ENCODE data around the gene FARSB.

DNA sequence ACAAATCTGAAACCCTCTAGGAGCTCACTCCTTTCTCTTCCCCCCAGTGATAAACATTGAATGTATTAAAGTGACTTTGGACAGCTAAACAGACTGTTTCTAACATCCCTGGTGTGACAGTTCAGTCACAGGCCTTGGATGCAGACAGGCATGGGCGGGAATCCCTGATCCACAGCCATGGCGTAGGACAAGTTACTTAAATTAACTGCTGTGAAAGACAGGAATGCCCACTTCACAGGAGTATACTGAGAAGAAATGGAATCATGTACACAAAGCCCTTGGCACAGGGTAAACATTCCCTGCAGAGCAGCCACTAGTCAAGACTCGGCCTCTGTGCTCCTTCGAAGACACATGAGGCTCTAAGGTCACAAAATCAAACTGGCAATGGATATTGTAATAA is 34.0 kb downstream of the FARSB start:
- TF ChIP-seq POLR2AphosphoS5 (IDR thresholded peaks at IDR 0.05; ENCODE audit: insufficient read depth, low read depth, low read length) = no peak
- TF ChIP-seq, protein P1, sequence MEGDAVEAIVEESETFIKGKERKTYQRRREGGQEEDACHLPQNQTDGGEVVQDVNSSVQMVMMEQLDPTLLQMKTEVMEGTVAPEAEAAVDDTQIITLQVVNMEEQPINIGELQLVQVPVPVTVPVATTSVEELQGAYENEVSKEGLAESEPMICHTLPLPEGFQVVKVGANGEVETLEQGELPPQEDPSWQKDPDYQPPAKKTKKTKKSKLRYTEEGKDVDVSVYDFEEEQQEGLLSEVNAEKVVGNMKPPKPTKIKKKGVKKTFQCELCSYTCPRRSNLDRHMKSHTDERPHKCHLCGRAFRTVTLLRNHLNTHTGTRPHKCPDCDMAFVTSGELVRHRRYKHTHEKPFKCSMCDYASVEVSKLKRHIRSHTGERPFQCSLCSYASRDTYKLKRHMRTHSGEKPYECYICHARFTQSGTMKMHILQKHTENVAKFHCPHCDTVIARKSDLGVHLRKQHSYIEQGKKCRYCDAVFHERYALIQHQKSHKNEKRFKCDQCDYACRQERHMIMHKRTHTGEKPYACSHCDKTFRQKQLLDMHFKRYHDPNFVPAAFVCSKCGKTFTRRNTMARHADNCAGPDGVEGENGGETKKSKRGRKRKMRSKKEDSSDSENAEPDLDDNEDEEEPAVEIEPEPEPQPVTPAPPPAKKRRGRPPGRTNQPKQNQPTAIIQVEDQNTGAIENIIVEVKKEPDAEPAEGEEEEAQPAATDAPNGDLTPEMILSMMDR (IDR thresholded peaks at IDR 0.05; ENCODE audit: extremely low read depth in 1 of 2, insufficient read depth in 1 of 2, low read depth in 1 of 2, low read length in 2 of 2) = no peak
- no peak for TF ChIP-seq EZH2 (IDR thresholded peaks at IDR 0.05; ENCODE audit: borderline replicate concordance, low read depth, low read length, severe bottlenecking)
- no peak for TF ChIP-seq JUN (IDR thresholded peaks at IDR 0.05; ENCODE audit: borderline replicate concordance, insufficient read depth, insufficient read length, low read depth)
- TF ChIP-seq, protein P2, sequence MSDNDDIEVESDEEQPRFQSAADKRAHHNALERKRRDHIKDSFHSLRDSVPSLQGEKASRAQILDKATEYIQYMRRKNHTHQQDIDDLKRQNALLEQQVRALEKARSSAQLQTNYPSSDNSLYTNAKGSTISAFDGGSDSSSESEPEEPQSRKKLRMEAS (IDR thresholded peaks at IDR 0.05; ENCODE audit: insufficient read depth, insufficient read length) = no peak
- no peak for TF ChIP-seq POLR2A (IDR thresholded peaks at IDR 0.05; ENCODE audit: low read depth, low read length)
- TF ChIP-seq FOS (IDR thresholded peaks at IDR 0.05; ENCODE audit: borderline replicate concordance, insufficient read depth, low read length) = no peak
- TF ChIP-seq MYC (IDR thresholded peaks at IDR 0.05; ENCODE audit: low read depth, low read length) = no peak
- no peak for TF ChIP-seq GATA2 (IDR thresholded peaks at IDR 0.05; ENCODE audit: insufficient read depth, insufficient read length, low read depth, low read length)

All from endothelial cell of umbilical vein (primary cell).